ENCODE results near the gene CERT1.

GRCh38 chr5:75472973-75473372 is 38.5 kb downstream of the CERT1 start:
- no peak for TF ChIP-seq CTCF (conservative IDR thresholded peaks at IDR 0.05; ENCODE audit: low read length)
- TF ChIP-seq EZH2phosphoT487 (IDR thresholded peaks at IDR 0.05; ENCODE audit: borderline replicate concordance) = no peak
